Ectodermal cell (in vitro differentiated cells): ENCODE results near the gene TMIGD2.

ENCODE experiments used
- H3K27ac ChIP-seq: 2 replicates; pipeline ENCODE4 v1.7.0; 2013; ENCODE audit warnings: mild to moderate bottlenecking, low read depth, low read length; ENCODE audit not compliant: insufficient read depth, poor library complexity, severe bottlenecking
- H3K27me3 ChIP-seq: 2 replicates; pipeline ENCODE4 v1.7.0; 2013; ENCODE audit warnings: mild to moderate bottlenecking, low read length; ENCODE audit not compliant: insufficient read depth, control insufficient read depth, poor library complexity, severe bottlenecking
- H3K36me3 ChIP-seq: one replicate; pipeline ENCODE4 v1.7.0; 2013; ENCODE audit warnings: low read length; ENCODE audit not compliant: control insufficient read depth, insufficient read depth
- H3K4me1 ChIP-seq: one replicate; pipeline ENCODE4 v1.7.0; 2013; ENCODE audit warnings: low read length; ENCODE audit not compliant: control insufficient read depth, insufficient read depth
- H3K4me3 ChIP-seq: 2 replicates; pipeline ENCODE4 v1.7.0; 2013; ENCODE audit warnings: low read depth, low read length, control low read depth; ENCODE audit not compliant: insufficient read depth
- H3K9me3 ChIP-seq: 2 replicates; pipeline ENCODE4 v1.7.0; 2013; ENCODE audit warnings: mild to moderate bottlenecking, low read length, moderate library complexity; ENCODE audit not compliant: control insufficient read depth
- WGBS, 2 experiments: methylation state at CpG; one replicate each; pipeline ENCODE4 v1.1.7; 2013; ENCODE audit warnings: missing lambda C conversion rate in 2 of 2; 5-methylcytosine and 5-hydroxymethylcytosine counted together

TMIGD2 gene

GRCh38 chr19:4326837-4327251 is 24.7 kb upstream of the TMIGD2 start:
- Histone ChIP-seq H3K27me3 (peaks cover 18% of the 10 kb centered on the region), H3K9me3 (no peaks in the 10 kb centered on the region), H3K36me3 (no peaks in the 10 kb centered on the region), H3K4me1 (peaks cover 3% of the 10 kb centered on the region), H3K27ac (no peak overlapping the region), H3K4me3 (peak overlapping the region; percentile 26)
- 7 to 8% methylated on average over 33 of the region's 33 CpGs for WGBS, 2 experiments

GRCh38 chr19:4326215-4326836 is 24.1 kb upstream of the TMIGD2 start:
- 64 to 67% methylated on average over 13 of the region's 13 CpGs for WGBS, 2 experiments
- peak overlapping the region; percentile 26 for H3K4me3 ChIP-seq
- H3K27me3 ChIP-seq: peaks cover 18% of the 10 kb centered on the region
- no peak overlapping the region for H3K27ac ChIP-seq
- no peaks in the 10 kb centered on the region for H3K9me3 ChIP-seq
- peaks cover 3% of the 10 kb centered on the region for H3K4me1 ChIP-seq
- no peaks in the 10 kb centered on the region for H3K36me3 ChIP-seq

GRCh38 chr19:4324228-4324627 is 22.0 kb upstream of the TMIGD2 start:
- H3K27ac ChIP-seq: no peak overlapping the region

GRCh38 chr19:4323692-4324091 is 21.5 kb upstream of the TMIGD2 start:
- H3K36me3 ChIP-seq: peaks cover 5% of the 10 kb centered on the region
- WGBS, 2 experiments: 95 to 96% methylated on average over 9 of the region's 9 CpGs
- H3K27ac ChIP-seq: no peak overlapping the region
- peaks cover 3% of the 10 kb centered on the region for H3K9me3 ChIP-seq
- H3K27me3 ChIP-seq: peaks cover 18% of the 10 kb centered on the region
- H3K4me3 ChIP-seq: no peak overlapping the region
- H3K4me1 ChIP-seq: no peaks in the 10 kb centered on the region

More at GRCh38 chr19:4324228-4324627, 22.0 kb upstream of the TMIGD2 start:
- no peak overlapping the region for H3K4me3 ChIP-seq
- WGBS, 2 experiments: 95% methylated on average over 12 of the region's 12 CpGs
- H3K4me1 ChIP-seq: peaks cover 2% of the 10 kb centered on the region
- H3K9me3 ChIP-seq: no peaks in the 10 kb centered on the region
- no peaks in the 10 kb centered on the region for H3K36me3 ChIP-seq
- H3K27me3 ChIP-seq: peaks cover 18% of the 10 kb centered on the region

GRCh38 chr19:4322942-4323665 is 20.9 kb upstream of the TMIGD2 start:
- Histone ChIP-seq H3K36me3 (peaks cover 11% of the 10 kb centered on the region), H3K4me1 (no peaks in the 10 kb centered on the region), H3K27me3 (peaks cover 18% of the 10 kb centered on the region), H3K27ac (no peak overlapping the region), H3K4me3 (no peak overlapping the region), H3K9me3 (peaks cover 3% of the 10 kb centered on the region)
- WGBS, 2 experiments: 92 to 94% methylated on average over 36 to 37 of the region's 37 CpGs

- H3K4me3 ChIP-seq: no peak overlapping the region
- H3K27ac ChIP-seq: no peak overlapping the region
- H3K27me3 ChIP-seq: no peaks in the 10 kb centered on the region
- H3K4me1 ChIP-seq: no peaks in the 10 kb centered on the region
- 94 to 97% methylated on average over 2 of the region's 2 CpGs for WGBS, 2 experiments
- peaks cover 3% of the 10 kb centered on the region for H3K9me3 ChIP-seq
- peaks cover 24% of the 10 kb centered on the region for H3K36me3 ChIP-seq
Observed at GRCh38 chr19:4320419-4320818, 18.2 kb upstream of the TMIGD2 start.

- H3K36me3 ChIP-seq: peaks cover 25% of the 10 kb centered on the region
- WGBS, 2 experiments: 95 to 97% methylated on average over 2 of the region's 2 CpGs
- no peaks in the 10 kb centered on the region for H3K27me3 ChIP-seq
- no peaks in the 10 kb centered on the region for H3K4me1 ChIP-seq
- no peak overlapping the region for H3K4me3 ChIP-seq
- H3K27ac ChIP-seq: no peak overlapping the region
- peaks cover 3% of the 10 kb centered on the region for H3K9me3 ChIP-seq
Observed at GRCh38 chr19:4319067-4319718, 17.0 kb upstream of the TMIGD2 start.

- Histone ChIP-seq H3K9me3 (peaks cover 3% of the 10 kb centered on the region), H3K4me3 (no peak overlapping the region), H3K4me1 (no peaks in the 10 kb centered on the region), H3K27me3 (no peaks in the 10 kb centered on the region), H3K27ac (no peak overlapping the region), H3K36me3 (peaks cover 27% of the 10 kb centered on the region)
- 97% methylated on average over 7 of the region's 7 CpGs for WGBS, 2 experiments
Observed at GRCh38 chr19:4318460-4318859, 16.3 kb upstream of the TMIGD2 start.

GRCh38 chr19:4316956-4317355 is 14.8 kb upstream of the TMIGD2 start:
- Histone ChIP-seq H3K27ac (no peak overlapping the region), H3K36me3 (peaks cover 34% of the 10 kb centered on the region), H3K4me3 (no peak overlapping the region), H3K4me1 (no peaks in the 10 kb centered on the region), H3K27me3 (no peaks in the 10 kb centered on the region), H3K9me3 (peaks cover 3% of the 10 kb centered on the region)
- 94% methylated on average over 9 of the region's 9 CpGs for WGBS, 2 experiments

GRCh38 chr19:4313847-4314490 is 11.8 kb upstream of the TMIGD2 start:
- WGBS, 2 experiments: 86 to 91% methylated on average over 11 of the region's 12 CpGs

More at GRCh38 chr19:4313847-4314490, 11.8 kb upstream of the TMIGD2 start:
- Histone ChIP-seq H3K27me3 (no peaks in the 10 kb centered on the region), H3K36me3 (peaks cover 45% of the 10 kb centered on the region), H3K4me1 (no peaks in the 10 kb centered on the region), H3K27ac (no peak overlapping the region), H3K9me3 (peaks cover 3% of the 10 kb centered on the region), H3K4me3 (no peak overlapping the region)
